Body of pancreas (tissue), 4 donors: ENCODE results near the gene FAM200C.

ENCODE experiments used
- POLR2A ChIP-seq, 3 donors: fragments of 450-650 bp; IDR thresholded peaks; one replicate each; pipeline ENCODE4 v1.6.1; 2016; ENCODE audit warnings: antibody characterized with exemption in 3 of 3, mild to moderate bottlenecking in 2 of 3
- TF ChIP-seq, protein P1 (sequence below), 7 experiments: fragments of 450-650 bp in 4 of 7; fragments of 200-600 bp in 3 of 7; sonication (generic) in 3 of 7; IDR thresholded peaks; one replicate each; pipeline ENCODE4 v1.5.1; 2016 to 2019; ENCODE audit warnings: antibody characterized with exemption in 7 of 7

DNA sequence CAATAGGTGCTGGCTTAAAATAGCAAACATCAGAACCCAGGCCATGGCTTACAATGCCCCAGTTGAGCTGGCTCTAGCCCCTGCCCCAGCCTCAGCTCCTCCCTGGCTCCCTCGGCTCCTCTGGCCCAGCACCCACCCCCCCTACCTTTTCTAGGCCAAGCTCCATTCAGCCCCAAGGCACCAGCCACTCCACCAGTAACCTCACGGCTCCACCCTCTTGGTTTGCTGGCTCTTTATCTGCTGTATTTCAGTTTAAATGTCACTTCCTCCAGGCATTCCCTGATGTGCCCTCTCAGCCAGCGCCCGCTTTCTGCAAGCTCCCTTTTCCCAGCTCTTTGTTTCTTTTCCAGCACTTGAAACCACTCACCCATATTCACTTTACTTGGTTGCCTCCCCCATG, 40.0 kb downstream of the FAM200C start:
- TF ChIP-seq, protein P1, sequence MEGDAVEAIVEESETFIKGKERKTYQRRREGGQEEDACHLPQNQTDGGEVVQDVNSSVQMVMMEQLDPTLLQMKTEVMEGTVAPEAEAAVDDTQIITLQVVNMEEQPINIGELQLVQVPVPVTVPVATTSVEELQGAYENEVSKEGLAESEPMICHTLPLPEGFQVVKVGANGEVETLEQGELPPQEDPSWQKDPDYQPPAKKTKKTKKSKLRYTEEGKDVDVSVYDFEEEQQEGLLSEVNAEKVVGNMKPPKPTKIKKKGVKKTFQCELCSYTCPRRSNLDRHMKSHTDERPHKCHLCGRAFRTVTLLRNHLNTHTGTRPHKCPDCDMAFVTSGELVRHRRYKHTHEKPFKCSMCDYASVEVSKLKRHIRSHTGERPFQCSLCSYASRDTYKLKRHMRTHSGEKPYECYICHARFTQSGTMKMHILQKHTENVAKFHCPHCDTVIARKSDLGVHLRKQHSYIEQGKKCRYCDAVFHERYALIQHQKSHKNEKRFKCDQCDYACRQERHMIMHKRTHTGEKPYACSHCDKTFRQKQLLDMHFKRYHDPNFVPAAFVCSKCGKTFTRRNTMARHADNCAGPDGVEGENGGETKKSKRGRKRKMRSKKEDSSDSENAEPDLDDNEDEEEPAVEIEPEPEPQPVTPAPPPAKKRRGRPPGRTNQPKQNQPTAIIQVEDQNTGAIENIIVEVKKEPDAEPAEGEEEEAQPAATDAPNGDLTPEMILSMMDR (IDR thresholded peaks at IDR 0.05) = no peak
- no peak for TF ChIP-seq POLR2A (IDR thresholded peaks at IDR 0.05)
